ENCODE results near the gene ATP6V0A1.

GRCh38 chr17:42561897-42562387 is 103.3 kb downstream of the ATP6V0A1 start, which contains the start of gene COASY:
- TF ChIP-seq CTCF (IDR thresholded peaks at IDR 0.05) (peak in 1 of 6 experiments; percentile 38), POLR2A (IDR thresholded peaks at IDR 0.05) (peak in 3 of 4 donors; percentile 14 to 66 (median 46))
